EL (cell line): ENCODE data around the gene LDLRAD4.
"Not testable (repeated sequence)": the region's sequence is repeated elsewhere in the genome, so short reads cannot be mapped to it uniquely, and the experiment has no call there.

Experiments used
- DNase-seq: peaks from one replicate; pipeline ENCODE4 v3.0.0-alpha.2; 2016

Gene LDLRAD4

DNA sequence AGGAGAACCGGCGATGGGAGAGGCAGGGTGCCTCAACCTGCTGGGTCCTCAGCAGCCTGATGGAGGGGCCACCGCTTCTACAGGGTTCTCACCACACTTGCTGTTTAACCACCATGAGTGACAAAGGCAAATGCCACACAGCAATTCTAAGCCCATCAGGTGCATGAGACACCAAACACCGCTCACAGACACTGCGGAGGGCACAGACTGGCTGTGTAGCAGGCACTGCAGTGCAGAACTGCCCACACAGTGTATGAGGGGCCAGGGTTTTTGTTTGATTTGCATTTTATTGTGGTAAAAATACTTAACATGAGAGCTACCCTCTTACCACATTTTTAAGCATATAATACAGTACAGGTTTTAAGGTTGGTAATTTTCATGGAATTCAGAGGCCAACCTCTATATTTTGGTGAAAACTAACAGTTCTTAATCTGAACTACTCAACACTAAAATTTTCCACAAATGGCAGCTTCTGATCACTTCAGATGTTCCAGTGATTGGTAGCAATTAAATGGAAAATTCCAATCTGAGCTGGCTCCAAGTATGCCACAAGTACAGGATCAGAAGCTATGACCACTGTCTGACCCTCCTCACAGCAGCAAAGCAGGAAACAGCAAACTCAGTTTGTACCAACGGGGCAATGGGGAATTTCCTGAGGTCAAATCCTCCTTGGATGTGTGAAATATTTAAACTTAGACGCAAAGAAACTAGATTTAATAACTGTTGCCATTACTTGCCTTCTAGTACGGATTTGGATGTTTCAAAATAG lies 440.1 kb downstream of the LDLRAD4 start:
- no peak for DNase-seq

DNA sequence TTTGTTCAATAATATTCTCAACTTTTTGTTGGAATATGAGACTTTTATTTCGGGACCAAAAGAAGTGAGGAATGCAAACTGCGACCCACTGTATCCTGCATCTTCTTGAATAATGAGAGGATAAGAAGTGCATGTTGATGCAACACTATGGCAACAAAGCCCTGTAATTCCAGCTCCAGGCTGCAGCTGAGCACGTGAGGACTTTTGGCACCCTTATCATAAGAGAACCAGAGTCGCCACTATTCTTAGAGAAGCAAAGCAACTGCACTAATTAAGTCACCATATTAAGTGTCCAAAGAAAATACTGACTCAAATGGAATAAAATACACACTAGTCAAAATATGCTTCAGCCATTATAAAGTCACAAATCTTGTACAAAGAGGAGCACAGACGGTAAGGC lies 441.9 kb downstream of the LDLRAD4 start:
- no peak for DNase-seq

- DNase-seq = no peak
These were observed 442.7 kb downstream of the LDLRAD4 start for GRCh38 chr18:13661051-13661778.

GRCh38 chr18:13661779-13662256 lies 443.3 kb downstream of the LDLRAD4 start:
- no peak for DNase-seq

DNA sequence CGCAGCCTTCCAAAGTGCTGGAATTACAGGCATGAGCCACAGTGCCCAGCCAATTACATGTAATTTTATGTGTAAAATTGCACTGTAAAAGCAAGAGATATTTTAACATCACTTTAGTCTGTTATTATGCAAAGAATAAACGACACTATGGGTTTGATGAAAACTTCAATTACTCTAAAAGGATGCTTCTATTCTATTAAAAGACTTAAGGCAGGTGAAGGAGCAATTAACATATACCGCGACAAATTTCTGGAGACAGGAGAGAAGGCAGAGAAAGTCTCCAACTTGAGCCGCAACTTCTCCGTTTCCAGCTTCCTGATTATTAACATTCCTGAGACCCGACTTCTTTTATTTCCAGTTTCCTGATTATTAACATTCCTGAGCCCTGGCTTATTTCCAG lies 454.1 kb downstream of the LDLRAD4 start:
- DNase-seq = peak; percentile 4

- no peak for DNase-seq
These were observed 457.9 kb downstream of the LDLRAD4 start for GRCh38 chr18:13676471-13676870.

DNA sequence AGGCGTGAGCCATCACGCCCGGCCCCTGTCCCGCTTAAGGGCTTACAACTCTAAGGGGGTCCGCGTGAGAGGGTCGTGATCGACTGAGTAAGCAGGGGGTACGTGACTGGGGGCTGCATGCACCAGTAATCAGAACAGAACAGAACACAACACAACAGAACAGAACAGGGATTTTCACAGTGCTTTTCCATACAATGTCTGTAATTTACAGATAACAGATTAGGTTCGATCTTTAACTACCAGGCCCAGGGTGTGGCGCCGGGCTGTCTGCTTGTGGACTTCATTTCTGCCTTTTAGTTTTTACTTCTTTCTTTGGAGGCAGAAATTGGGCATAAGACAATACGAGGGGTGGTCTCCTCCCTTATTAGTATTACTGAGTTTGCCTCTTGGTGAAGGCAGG lies 458.8 kb downstream of the LDLRAD4 start:
- DNase-seq = not testable (repeated sequence)

DNA sequence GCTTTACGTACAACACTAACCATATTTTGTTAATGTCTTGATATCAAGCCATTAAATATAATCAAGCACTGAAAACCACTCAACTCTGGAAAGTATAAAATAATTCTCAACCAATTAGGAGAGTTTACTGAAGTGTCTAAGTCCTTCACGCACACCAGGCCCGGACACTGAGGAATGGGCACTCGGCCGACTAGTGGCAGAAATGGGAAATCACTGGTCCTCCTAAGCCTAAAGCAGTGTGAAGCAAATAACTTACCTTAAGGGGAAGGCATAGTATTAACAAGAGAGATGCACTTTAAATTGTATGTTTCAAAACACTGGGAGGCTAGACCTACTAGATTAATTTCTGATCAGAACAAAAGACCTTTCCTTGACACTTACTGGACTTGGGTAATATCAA lies 462.1 kb downstream of the LDLRAD4 start:
- no peak for DNase-seq

DNA sequence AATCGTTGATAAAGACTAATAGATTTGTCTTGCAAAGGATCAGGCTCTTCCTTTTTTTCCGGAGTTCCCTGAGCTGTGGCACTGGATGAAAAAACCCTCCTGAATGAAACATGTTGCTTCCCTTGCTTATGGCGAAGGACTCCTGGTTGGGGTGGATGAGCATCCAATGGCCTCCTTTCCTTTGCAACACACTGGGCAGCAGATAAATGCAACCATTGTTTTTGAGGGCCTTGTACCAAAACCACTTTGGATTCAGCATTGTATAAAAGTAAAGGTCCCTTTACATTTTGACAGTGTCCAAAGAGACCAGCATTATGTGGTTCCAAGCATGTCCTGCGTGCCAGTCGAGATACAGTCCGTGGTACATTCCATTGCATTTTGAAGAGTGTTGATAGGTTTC lies 463.1 kb downstream of the LDLRAD4 start:
- DNase-seq = no peak

GRCh38 chr18:13684546-13684945 lies 466.0 kb downstream of the LDLRAD4 start:
- no peak for DNase-seq

DNA sequence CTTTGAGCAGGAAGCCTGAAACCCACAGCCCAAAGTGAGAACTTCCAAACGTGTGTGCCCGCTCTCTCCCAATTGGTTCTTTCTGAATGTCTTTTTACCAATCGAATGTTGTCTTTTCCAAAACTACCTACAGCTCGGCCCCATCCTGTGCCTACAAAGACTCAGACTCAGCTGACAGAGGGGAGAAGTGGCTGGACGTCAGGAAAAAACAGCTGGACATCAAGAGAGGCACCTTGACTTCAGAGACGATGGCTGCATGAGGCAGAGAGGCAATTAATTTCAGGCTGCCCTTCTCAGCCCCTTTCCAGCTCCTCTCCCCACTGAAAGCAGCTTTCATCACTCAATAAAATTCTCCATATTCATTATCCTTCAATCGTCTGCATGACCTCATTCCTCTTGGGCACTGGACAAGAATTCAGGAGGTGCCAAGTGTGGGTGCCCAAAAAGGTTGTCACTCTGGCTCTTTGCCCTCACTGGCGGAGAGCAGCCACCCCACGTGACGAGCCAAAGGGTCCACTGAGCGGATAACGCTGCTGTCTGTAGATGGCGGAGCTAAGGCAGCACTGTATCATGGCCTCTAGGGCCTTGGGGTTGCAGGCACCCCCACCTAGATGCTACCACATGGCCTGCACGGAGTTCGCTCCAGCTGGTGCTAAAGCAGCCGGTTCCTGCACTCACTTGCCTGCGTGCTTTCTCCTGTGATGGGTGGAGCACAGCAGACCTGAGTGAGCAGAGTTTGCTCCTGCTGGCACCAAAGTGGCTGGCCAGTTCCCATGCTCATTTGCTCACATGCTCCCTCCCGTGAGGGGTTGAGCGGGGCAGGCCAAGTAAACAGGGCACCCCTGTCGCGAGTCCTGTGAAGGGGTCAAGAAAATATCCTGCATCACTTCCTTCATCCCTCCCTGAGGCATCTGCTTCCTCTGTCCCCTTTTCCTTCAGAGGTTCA lies 469.9 kb downstream of the LDLRAD4 start:
- DNase-seq = no peak

- DNase-seq = not testable (repeated sequence)
These were observed 471.5 kb downstream of the LDLRAD4 start for GRCh38 chr18:13690060-13690459.

- not testable (repeated sequence) for DNase-seq
These were observed 476.8 kb downstream of the LDLRAD4 start for GRCh38 chr18:13695337-13695736.

GRCh38 chr18:13696961-13697360 lies 478.4 kb downstream of the LDLRAD4 start:
- no peak for DNase-seq

DNA sequence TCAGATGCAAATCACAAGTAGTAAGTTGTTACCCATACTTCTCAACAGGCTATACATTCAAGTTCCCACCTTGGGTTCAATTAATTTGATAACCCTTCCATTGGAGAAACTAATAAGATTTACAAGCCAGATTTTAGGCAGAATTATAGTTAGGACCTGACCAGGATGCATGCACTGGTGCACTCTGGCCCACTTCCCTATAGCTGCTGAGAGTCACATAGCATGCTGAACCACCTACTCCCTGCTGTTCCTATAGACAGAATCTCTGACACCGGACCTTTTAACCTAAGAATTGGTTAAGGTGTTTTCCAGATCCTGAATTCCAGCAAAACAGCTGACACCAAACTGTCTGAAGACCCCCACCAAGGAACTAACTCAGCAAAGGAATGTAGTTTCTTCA lies 481.6 kb downstream of the LDLRAD4 start:
- DNase-seq = no peak
